SJCRH30 (cell line): ENCODE results near the gene OSGIN1. TPM values are rescaled to one million over a fixed set of nuclear protein-coding genes. Genes with fewer than 3 reads are reported as not detected.
A peak's percentile ranks its signal among the peaks of the same experiment; 100 is the strongest.

Experiments
- DNase-seq, 2 experiments: peaks; one replicate each; pipeline ENCODE4 v3.0.0-alpha.2; 2015 to 2020
- H3K27ac ChIP-seq: fragments of 250-450 bp; sonication (Bioruptor Pico); 2 replicates; pipeline ENCODE4 v1.5.1; 2020; ENCODE audit warnings: mild to moderate bottlenecking, moderate library complexity
- H3K27me3 ChIP-seq: fragments of 250-450 bp; sonication (Bioruptor Pico); 2 replicates; pipeline ENCODE4 v1.5.1; 2020; ENCODE audit warnings: mild to moderate bottlenecking, moderate library complexity
- H3K36me3 ChIP-seq: fragments of 250-450 bp; sonication (Bioruptor Pico); 2 replicates; pipeline ENCODE4 v1.5.1; 2020; ENCODE audit warnings: mild to moderate bottlenecking, moderate library complexity
- H3K4me1 ChIP-seq: fragments of 250-450 bp; sonication (Bioruptor Pico); 2 replicates; pipeline ENCODE4 v1.5.1; 2020; ENCODE audit warnings: mild to moderate bottlenecking, moderate library complexity
- H3K4me3 ChIP-seq: fragments of 250-450 bp; sonication (Bioruptor Pico); 2 replicates; pipeline ENCODE4 v1.5.1; 2020; ENCODE audit warnings: mild to moderate bottlenecking, moderate library complexity
- H3K9me3 ChIP-seq: fragments of 250-450 bp; sonication (Bioruptor Pico); replicated peaks from 2 replicates; pipeline ENCODE4 v1.5.1; 2020; ENCODE audit warnings: mild to moderate bottlenecking, moderate library complexity
- total RNA-seq: library from RNA; depleted of rRNA; stranded (reverse); fragments of >200 nt; shearing (Covaris generic); gene quantifications from 2 replicates; pipeline ENCODE4 v1.2.3, GENCODE V29; 2014; rRNA removed

OSGIN1 gene
- total RNA-seq, 1 experiment from 2014 or later, result 1.7 TPM

- no peak overlapping the region for H3K27ac ChIP-seq
- H3K4me3 ChIP-seq, result no peak overlapping the region
- no peaks in the 10 kb centered on the region for H3K9me3 ChIP-seq
- DNase-seq, result no peak
- H3K36me3 ChIP-seq, result no peaks in the 10 kb centered on the region
- no peaks in the 10 kb centered on the region for H3K27me3 ChIP-seq
- H3K4me1 ChIP-seq, result no peaks in the 10 kb centered on the region
Measured at GRCh38 chr16:84001726-84002125, 48.7 kb downstream of the OSGIN1 start.

DNA sequence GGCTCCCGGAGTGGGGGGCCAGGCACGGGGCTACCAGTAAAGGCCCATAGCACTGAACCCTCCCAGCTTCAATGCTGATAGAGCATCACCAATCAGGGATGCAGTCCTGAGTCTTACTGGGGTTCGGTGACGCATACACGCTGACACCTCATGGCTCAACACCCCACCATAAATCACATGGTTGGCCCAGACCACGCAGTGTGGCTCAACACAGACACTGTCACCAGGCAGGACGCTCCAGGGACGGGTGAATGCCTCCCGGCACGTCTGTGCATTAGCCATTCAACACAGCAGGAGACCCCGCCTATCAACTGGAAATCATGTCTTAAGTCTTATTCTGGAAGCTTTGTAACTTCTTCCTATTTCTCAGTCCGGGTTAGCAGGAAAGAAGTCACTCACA is 50.0 kb downstream of the OSGIN1 start:
- H3K36me3 ChIP-seq, result no peaks in the 10 kb centered on the region
- no peak overlapping the region for H3K4me3 ChIP-seq
- H3K27ac ChIP-seq, result no peak overlapping the region
- no peaks in the 10 kb centered on the region for H3K9me3 ChIP-seq
- DNase-seq, result no peak
- H3K4me1 ChIP-seq, result no peaks in the 10 kb centered on the region
- H3K27me3 ChIP-seq, result no peaks in the 10 kb centered on the region

GRCh38 chr16:84004442-84004841 is 51.4 kb downstream of the OSGIN1 start:
- Histone ChIP-seq H3K27me3 (no peaks in the 10 kb centered on the region), H3K36me3 (no peaks in the 10 kb centered on the region), H3K9me3 (no peaks in the 10 kb centered on the region), H3K27ac (no peak overlapping the region), H3K4me3 (no peak overlapping the region), H3K4me1 (no peaks in the 10 kb centered on the region)
- no peak for DNase-seq

GRCh38 chr16:84005391-84005790 is 52.4 kb downstream of the OSGIN1 start:
- Histone ChIP-seq H3K27me3 (no peaks in the 10 kb centered on the region), H3K9me3 (no peaks in the 10 kb centered on the region), H3K4me3 (no peak overlapping the region), H3K36me3 (no peaks in the 10 kb centered on the region), H3K4me1 (no peaks in the 10 kb centered on the region), H3K27ac (no peak overlapping the region)
- no peak for DNase-seq

DNA sequence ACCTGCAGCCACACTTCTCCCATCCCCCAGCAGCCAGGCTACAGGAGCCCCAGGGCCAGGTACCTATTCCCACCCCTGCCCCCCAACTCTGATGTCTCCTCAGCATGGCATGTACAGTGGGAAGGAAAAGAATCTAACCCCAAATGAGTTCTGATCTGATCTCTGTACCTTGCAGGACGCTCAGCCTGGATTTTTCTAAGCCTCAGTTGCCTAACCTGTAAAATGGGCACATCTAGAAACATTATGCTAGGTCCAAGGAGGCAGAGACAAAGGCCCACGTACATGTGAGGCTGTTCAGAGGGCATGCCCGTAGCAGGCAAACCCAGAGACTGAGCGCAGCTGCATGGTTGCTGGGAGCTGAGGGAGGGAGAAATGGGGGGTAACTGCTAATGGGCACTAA is 54.5 kb downstream of the OSGIN1 start:
- H3K4me3 ChIP-seq, result no peak overlapping the region
- H3K4me1 ChIP-seq, result no peaks in the 10 kb centered on the region
- no peaks in the 10 kb centered on the region for H3K27me3 ChIP-seq
- H3K27ac ChIP-seq, result no peak overlapping the region
- H3K36me3 ChIP-seq, result no peaks in the 10 kb centered on the region
- no peak for DNase-seq
- H3K9me3 ChIP-seq, result no peaks in the 10 kb centered on the region

GRCh38 chr16:84007965-84008364 is 54.9 kb downstream of the OSGIN1 start:
- no peak overlapping the region for H3K27ac ChIP-seq
- no peaks in the 10 kb centered on the region for H3K36me3 ChIP-seq
- no peaks in the 10 kb centered on the region for H3K27me3 ChIP-seq
- H3K9me3 ChIP-seq, result no peaks in the 10 kb centered on the region
- no peak overlapping the region for H3K4me3 ChIP-seq
- no peaks in the 10 kb centered on the region for H3K4me1 ChIP-seq
- DNase-seq, result peak; percentile 31 to 49

GRCh38 chr16:84009282-84009681 is 56.2 kb downstream of the OSGIN1 start:
- no peaks in the 10 kb centered on the region for H3K27me3 ChIP-seq
- H3K27ac ChIP-seq, result no peak overlapping the region
- H3K4me3 ChIP-seq, result no peak overlapping the region
- H3K36me3 ChIP-seq, result no peaks in the 10 kb centered on the region
- H3K4me1 ChIP-seq, result no peaks in the 10 kb centered on the region
- DNase-seq, result no peak
- H3K9me3 ChIP-seq, result no peaks in the 10 kb centered on the region

- Histone ChIP-seq H3K27me3 (no peaks in the 10 kb centered on the region), H3K4me1 (no peaks in the 10 kb centered on the region), H3K9me3 (no peaks in the 10 kb centered on the region), H3K4me3 (no peak overlapping the region), H3K36me3 (no peaks in the 10 kb centered on the region), H3K27ac (no peak overlapping the region)
- peak; percentile 42 to 52 for DNase-seq
Measured at GRCh38 chr16:84013787-84014569, 60.9 kb downstream of the OSGIN1 start.

GRCh38 chr16:84014570-84015327 is 61.7 kb downstream of the OSGIN1 start:
- Histone ChIP-seq H3K27ac (no peak overlapping the region), H3K36me3 (no peaks in the 10 kb centered on the region), H3K9me3 (no peaks in the 10 kb centered on the region), H3K4me1 (no peaks in the 10 kb centered on the region), H3K27me3 (no peaks in the 10 kb centered on the region), H3K4me3 (no peak overlapping the region)
- no peak for DNase-seq

GRCh38 chr16:84015399-84015798 is 62.4 kb downstream of the OSGIN1 start:
- no peaks in the 10 kb centered on the region for H3K4me1 ChIP-seq
- no peaks in the 10 kb centered on the region for H3K9me3 ChIP-seq
- no peaks in the 10 kb centered on the region for H3K27me3 ChIP-seq
- no peak for DNase-seq
- H3K4me3 ChIP-seq, result no peak overlapping the region
- H3K27ac ChIP-seq, result no peak overlapping the region
- no peaks in the 10 kb centered on the region for H3K36me3 ChIP-seq

Other genes with a start within 250 kb of the OSGIN1 start
- 198 and 204 TPM in 2 replicates for gene HSBP1, start 145.3 kb upstream of the OSGIN1 start, total RNA-seq
- gene MLYCD, start 54.1 kb upstream of the OSGIN1 start, total RNA-seq, result 1.1 and 1.2 TPM in 2 replicates
- gene NECAB2, start 15.0 kb downstream of the OSGIN1 start, total RNA-seq, result 0.08 and 0.10 TPM in 2 replicates
- gene SLC38A8, start 89.6 kb downstream of the OSGIN1 start, total RNA-seq, result not detected in 2 replicates
- gene MBTPS1, start 163.7 kb downstream of the OSGIN1 start, total RNA-seq, result 38.2 and 39.2 TPM in 2 replicates
- gene HSDL1, start 191.9 kb downstream of the OSGIN1 start, total RNA-seq, result 22.1 and 22.5 TPM in 2 replicates
- gene DNAAF1, start 192.1 kb downstream of the OSGIN1 start, total RNA-seq, result 0.18 TPM in 1 of 2 replicates, not detected in the other
- gene TAF1C, start 233.8 kb downstream of the OSGIN1 start, total RNA-seq, result 13.8 and 17.1 TPM in 2 replicates
- 0.22 and 0.71 TPM in 2 replicates for gene ADAD2, start 237.9 kb downstream of the OSGIN1 start, total RNA-seq